GM12878 (cell line): ENCODE results near the gene DMD.

Experiments used
- BHLHE40 ChIP-seq, 2 experiments: fragments of 450-650 bp in 1 of 2; IDR thresholded peaks; 2 replicates each; pipeline ENCODE4 v1.6.1; 2011 to 2017; ENCODE audit warnings: low read depth in 2 of 2, borderline replicate concordance in 1 of 2, improper control_type of control experiment in 1 of 2, low read length in 1 of 2, mild to moderate bottlenecking in 1 of 2
- CTCF ChIP-seq, 3 experiments: IDR thresholded peaks in 2 of 3; conservative IDR thresholded peaks in 1 of 3; 2 replicates each; pipeline ENCODE4 v1.5.1; 2011; ENCODE audit warnings: low read depth in 3 of 3, low read length in 3 of 3, mild to moderate bottlenecking in 3 of 3, control low read depth in 2 of 3, moderate library complexity in 2 of 3, inconsistent platforms in 1 of 3, mixed read lengths in 1 of 3; ENCODE audit not compliant: control insufficient read depth in 2 of 3, insufficient read depth in 1 of 3; ENCODE audit errors: extremely low read depth in 1 of 3
- ELK1 ChIP-seq: IDR thresholded peaks from 2 replicates; pipeline ENCODE4 v1.6.1; 2012; ENCODE audit warnings: low read depth, low read length, improper control_type of control experiment
- EP300 ChIP-seq, 2 experiments: fragments of 150-350 bp in 1 of 2; IDR thresholded peaks; 2 replicates each; pipeline ENCODE4 v1.6.1; 2011 to 2012; ENCODE audit warnings: low read depth in 2 of 2, low read length in 2 of 2, borderline replicate concordance in 1 of 2, improper control_type of control experiment in 1 of 2, inconsistent platforms in 1 of 2; ENCODE audit not compliant: control insufficient read depth in 1 of 2
- MYC ChIP-seq: IDR thresholded peaks from 2 replicates; pipeline ENCODE4 v1.6.1; 2011; ENCODE audit warnings: mild to moderate bottlenecking, low read length, moderate library complexity, inconsistent platforms; ENCODE audit not compliant: insufficient read depth, insufficient replicate concordance, insufficient read length, severe bottlenecking
- NFIC ChIP-seq: IDR thresholded peaks from 2 replicates; pipeline ENCODE4 v1.6.1; 2012; ENCODE audit warnings: low read depth, mild to moderate bottlenecking, inconsistent platforms, low read length, moderate library complexity
- PAX5 ChIP-seq: IDR thresholded peaks from 2 replicates; pipeline ENCODE4 v1.6.1; 2011; ENCODE audit warnings: low read depth, low read length, borderline replicate concordance
- POLR2AphosphoS2 ChIP-seq: IDR thresholded peaks from 2 replicates; pipeline ENCODE4 v1.6.1; 2011; ENCODE audit warnings: low read depth, mild to moderate bottlenecking, low read length, improper control_type of control experiment, moderate library complexity
- POLR2AphosphoS5 ChIP-seq: IDR thresholded peaks from 2 replicates; pipeline ENCODE4 v1.6.1; 2011; ENCODE audit warnings: mild to moderate bottlenecking, low read length, inconsistent platforms
- RAD21 ChIP-seq: IDR thresholded peaks from 2 replicates; pipeline ENCODE4 v1.6.1; 2011; ENCODE audit warnings: mild to moderate bottlenecking, low read depth, low read length, moderate library complexity; ENCODE audit not compliant: insufficient read depth
- RAD51 ChIP-seq: fragments of 450-650 bp; IDR thresholded peaks from 2 replicates; pipeline ENCODE4 v1.6.1; 2016; ENCODE audit warnings: moderate library complexity, mild to moderate bottlenecking, inconsistent platforms
- TCF12 ChIP-seq: IDR thresholded peaks from 2 replicates; pipeline ENCODE4 v1.6.1; 2011; ENCODE audit warnings: low read depth, mild to moderate bottlenecking, low read length

GRCh38 chrX:31165241-31166035 lies 2045.9 kb downstream of the DMD start:
- TF ChIP-seq POLR2AphosphoS2 (no peak), BHLHE40 (IDR thresholded peaks at IDR 0.05; ENCODE audit: borderline replicate concordance in 1 of 2, low read depth in 2 of 2, low read length in 1 of 2) (no peak), MYC (no peak), NFIC (no peak), TCF12 (no peak), POLR2AphosphoS5 (no peak), CTCF (IDR thresholded peaks at IDR 0.05 in 2 of 3, conservative IDR thresholded peaks at IDR 0.05 in 1 of 3; ENCODE audit: control insufficient read depth in 2 of 3, extremely low read depth in 1 of 3, insufficient read depth in 1 of 3, low read depth in 3 of 3, low read length in 3 of 3) (no peak), EP300 (IDR thresholded peaks at IDR 0.05; ENCODE audit: borderline replicate concordance in 1 of 2, control insufficient read depth in 1 of 2, low read depth in 2 of 2, low read length in 2 of 2) (no peak), RAD21 (no peak), ELK1 (no peak), PAX5 (no peak), RAD51 (no peak)
